Activated T-helper 1 cell treated with anti-CD3 and anti-CD28 coated beads, Interleukin-12 subunit alpha, Interleukin-12 subunit beta, Interleukin-2, Interleukin-4 antibody, amounts not matched to agents 30 ng/mL and 10 ng/mL and 1 ng/mL, durations not matched to agents 14 hours and 24 hours and 36 hours (primary cell): Measurements from ENCODE around the gene YY2. TPM values are rescaled to one million over a fixed set of nuclear protein-coding genes. Genes with fewer than 3 reads are reported as not detected.
"Not testable (repeated sequence)": the region's sequence is repeated elsewhere in the genome, so short reads cannot be mapped to it uniquely, and the experiment has no call there.

Source experiments
- DNase-seq: peaks from one replicate; pipeline ENCODE4 v3.0.0; 2021; ENCODE audit warnings: low spot score
- H3K27ac Mint-ChIP-seq: one replicate; pipeline ENCODE4 v1.8.0; 2021; ENCODE audit warnings: mild to moderate bottlenecking, mixed read lengths
- H3K27me3 Mint-ChIP-seq: one replicate; pipeline ENCODE4 v1.8.0; 2022; ENCODE audit warnings: mild to moderate bottlenecking, moderate library complexity, mixed read lengths; ENCODE audit not compliant: insufficient read depth
- H3K36me3 Mint-ChIP-seq: one replicate; pipeline ENCODE4 v1.8.0; 2021; ENCODE audit warnings: low read depth, mixed read lengths
- H3K4me1 Mint-ChIP-seq: one replicate; pipeline ENCODE4 v1.8.0; 2021; ENCODE audit warnings: low read depth, mixed read lengths
- H3K4me3 Mint-ChIP-seq: one replicate; pipeline ENCODE4 v1.8.0; 2021; ENCODE audit warnings: mild to moderate bottlenecking, moderate library complexity, mixed read lengths
- H3K9me3 Mint-ChIP-seq: one replicate; pipeline ENCODE4 v1.8.0; 2021; ENCODE audit warnings: mixed read lengths
- intact Hi-C: fragments of 100-400 bp; cut with micrococcal nuclease; formaldehyde crosslinking; loops from one replicate; pipeline ENCODE4 v1.15.1; 2024
- total RNA-seq: library from RNA; stranded (reverse); gene quantifications from 2 replicates; pipeline ENCODE4 v1.2.3, GENCODE V29; 2022

The YY2 gene
- total RNA-seq, 1 donor from 2014 or later: 2.3 TPM

DNA sequence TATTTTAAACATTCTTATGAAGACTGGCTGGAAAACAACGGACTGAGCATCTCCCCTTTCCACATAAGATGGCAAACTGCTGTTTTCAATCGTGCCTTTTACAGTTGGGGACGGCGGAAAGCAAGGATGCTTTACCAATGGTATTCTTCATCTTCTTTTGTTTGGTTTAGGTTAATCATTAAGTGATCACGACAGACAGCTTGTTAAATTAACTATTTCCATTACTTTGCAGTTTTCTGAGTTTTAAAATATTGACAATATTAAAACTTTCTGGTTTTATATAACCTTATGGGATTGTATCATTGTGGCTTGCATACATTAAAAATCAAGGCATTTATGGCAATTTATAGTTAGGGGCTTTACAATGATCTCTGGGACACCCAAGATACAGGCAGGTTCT is 12.6 kb upstream of the YY2 start:
- DNase-seq: no peak
- intact Hi-C loops: loop anchor here (5.0 to 10.0 kb wide), 3 partner anchors 352 to 1326 kb away; partner anchors contain the start of gene CNKSR2
- Mint-ChIP-seq H3K36me3 (peaks cover 13% of the 10 kb centered on the region), H3K27ac (no peak overlapping the region), H3K4me1 (peaks cover 14% of the 10 kb centered on the region), H3K27me3 (no peaks in the 10 kb centered on the region), H3K4me3 (no peak overlapping the region), H3K9me3 (no peaks in the 10 kb centered on the region)

DNA sequence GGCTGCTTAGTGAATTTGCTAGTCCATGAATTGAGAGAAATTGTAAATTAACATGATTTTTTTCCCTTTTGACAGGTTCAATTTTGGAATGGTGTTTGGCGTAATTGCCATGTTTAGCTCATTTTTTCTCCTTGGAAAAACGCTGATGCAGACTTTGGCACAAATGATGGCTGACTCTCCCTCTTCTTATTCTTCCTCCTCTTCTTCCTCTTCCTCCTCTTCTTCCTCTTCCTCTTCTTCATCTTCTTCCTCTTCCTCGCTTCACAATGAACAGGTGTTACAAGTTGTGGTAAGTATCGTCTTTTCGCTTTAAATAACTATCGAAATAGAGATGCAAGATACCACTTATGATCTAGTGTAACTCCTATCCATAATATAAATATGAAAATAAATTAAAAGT is 10.7 kb upstream of the YY2 start:
- no peak overlapping the region for H3K4me3 Mint-ChIP-seq
- no peaks in the 10 kb centered on the region for H3K27me3 Mint-ChIP-seq
- intact Hi-C loops: loop anchor here (10.0 kb wide), 2 partner anchors 350 to 470 kb away; partner anchors contain the start of gene CNKSR2
- no peak overlapping the region for H3K27ac Mint-ChIP-seq
- H3K4me1 Mint-ChIP-seq: peaks cover 13% of the 10 kb centered on the region
- H3K36me3 Mint-ChIP-seq: peaks cover 14% of the 10 kb centered on the region
- no peak for DNase-seq
- no peaks in the 10 kb centered on the region for H3K9me3 Mint-ChIP-seq

DNA sequence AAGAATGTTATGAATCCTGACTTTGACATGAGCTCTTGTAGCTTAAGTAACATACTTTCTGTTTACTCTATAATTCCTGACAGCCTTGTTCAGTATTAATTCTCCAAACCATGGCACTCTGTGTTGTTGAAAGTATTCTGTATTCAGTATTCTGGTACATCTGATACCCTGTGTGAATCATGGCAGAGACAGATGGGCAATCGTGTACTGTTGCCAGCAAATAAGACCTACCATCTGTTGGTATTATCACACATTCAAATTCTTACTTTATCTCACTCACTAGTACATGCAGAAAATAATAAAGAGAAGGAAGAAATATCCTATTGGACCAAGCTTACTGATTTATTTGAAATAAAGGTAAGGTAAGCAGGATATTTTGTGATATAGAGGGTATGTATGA is 8.4 kb upstream of the YY2 start:
- peaks cover 17% of the 10 kb centered on the region for H3K36me3 Mint-ChIP-seq
- no peaks in the 10 kb centered on the region for H3K9me3 Mint-ChIP-seq
- intact Hi-C loops: loop anchor here (10.0 kb wide), 2 partner anchors 347 to 473 kb away; partner anchors contain the start of gene CNKSR2
- no peak overlapping the region for H3K27ac Mint-ChIP-seq
- no peaks in the 10 kb centered on the region for H3K27me3 Mint-ChIP-seq
- no peak overlapping the region for H3K4me3 Mint-ChIP-seq
- H3K4me1 Mint-ChIP-seq: no peaks in the 10 kb centered on the region
- DNase-seq: no peak

DNA sequence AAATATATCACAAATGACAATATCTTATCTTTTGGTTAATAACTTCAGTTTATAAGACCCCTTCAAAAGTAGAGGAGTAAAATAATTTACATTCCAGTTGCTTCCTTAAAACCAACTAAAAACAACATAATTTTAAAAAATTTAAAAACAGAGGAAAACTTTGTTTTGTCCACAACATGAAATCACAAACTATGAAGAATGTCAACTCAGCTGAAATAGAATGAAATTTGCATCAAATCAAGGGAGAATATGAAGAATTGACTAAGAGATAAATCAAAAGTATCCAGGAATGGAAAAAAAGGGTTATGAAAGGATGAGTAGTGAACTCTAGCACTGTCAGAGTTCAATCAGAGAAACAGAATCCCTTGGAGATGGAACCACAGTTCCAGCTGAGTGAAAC is 2.2 kb upstream of the YY2 start:
- H3K9me3 Mint-ChIP-seq: no peaks in the 10 kb centered on the region
- H3K27me3 Mint-ChIP-seq: no peaks in the 10 kb centered on the region
- H3K4me3 Mint-ChIP-seq: no peak overlapping the region
- no peak for DNase-seq
- no peak overlapping the region for H3K27ac Mint-ChIP-seq
- peaks cover 21% of the 10 kb centered on the region for H3K36me3 Mint-ChIP-seq
- intact Hi-C loops: no loop called here
- no peaks in the 10 kb centered on the region for H3K4me1 Mint-ChIP-seq

DNA sequence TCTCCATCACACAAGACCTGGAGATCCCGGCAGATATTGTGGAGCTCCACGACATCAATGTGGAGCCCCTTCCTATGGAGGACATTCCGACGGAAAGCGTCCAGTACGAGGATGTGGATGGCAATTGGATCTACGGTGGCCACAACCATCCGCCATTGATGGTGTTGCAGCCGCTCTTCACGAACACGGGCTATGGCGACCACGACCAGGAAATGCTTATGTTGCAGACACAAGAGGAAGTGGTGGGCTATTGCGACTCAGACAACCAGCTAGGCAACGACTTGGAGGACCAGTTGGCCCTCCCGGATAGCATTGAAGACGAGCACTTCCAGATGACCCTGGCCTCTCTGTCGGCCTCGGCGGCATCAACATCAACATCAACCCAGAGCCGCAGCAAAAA is 717 bp downstream of the YY2 start:
- intact Hi-C loops: no loop called here
- H3K4me3 Mint-ChIP-seq: no peak overlapping the region
- DNase-seq: no peak
- no peaks in the 10 kb centered on the region for H3K4me1 Mint-ChIP-seq
- no peaks in the 10 kb centered on the region for H3K9me3 Mint-ChIP-seq
- no peak overlapping the region for H3K27ac Mint-ChIP-seq
- peaks cover 20% of the 10 kb centered on the region for H3K36me3 Mint-ChIP-seq
- H3K27me3 Mint-ChIP-seq: no peaks in the 10 kb centered on the region

DNA sequence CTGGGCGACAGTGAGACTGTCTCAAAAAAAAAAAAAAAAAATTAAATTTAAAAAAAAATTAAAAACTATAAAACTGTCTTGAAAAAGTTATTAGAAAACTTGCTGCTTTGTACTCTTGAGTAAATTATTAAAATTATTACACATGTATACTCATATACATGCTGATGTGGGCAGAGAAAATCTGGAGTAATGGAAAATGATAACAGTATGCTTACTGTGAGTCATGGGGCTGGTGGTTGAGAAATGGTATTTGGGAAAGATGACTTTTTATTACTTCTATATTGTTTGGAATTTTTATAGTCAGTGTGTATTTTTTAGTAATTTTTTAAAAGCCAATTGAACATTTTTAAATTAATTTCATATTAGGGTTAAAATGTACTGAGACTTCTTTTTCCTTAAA is 7.5 kb downstream of the YY2 start:
- Mint-ChIP-seq H3K27me3 (no peaks in the 10 kb centered on the region), H3K9me3 (no peaks in the 10 kb centered on the region), H3K4me1 (peaks cover 5% of the 10 kb centered on the region), H3K36me3 (peaks cover under 1% of the 10 kb centered on the region), H3K27ac (no peak overlapping the region), H3K4me3 (no peak overlapping the region)
- intact Hi-C loops: no loop called here
- DNase-seq: no peak

DNA sequence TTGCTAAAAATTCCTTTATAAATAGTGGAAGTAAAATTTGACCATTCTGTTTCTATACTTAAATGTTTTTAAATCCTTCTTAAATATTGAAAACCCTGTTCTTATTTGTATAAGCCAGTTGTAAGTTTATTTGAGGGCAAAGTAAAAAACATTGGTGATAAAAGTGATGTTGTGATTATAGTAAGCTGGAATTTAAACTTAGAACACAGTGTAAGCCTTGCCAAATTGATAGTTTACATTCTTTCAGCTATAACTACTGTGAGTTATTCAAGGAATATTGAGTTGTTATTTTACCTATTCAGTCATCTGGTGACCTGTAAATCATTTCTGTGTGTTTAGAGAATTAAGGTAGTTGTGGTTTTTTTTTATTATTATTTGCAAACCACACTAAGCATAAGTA is 9.6 kb downstream of the YY2 start:
- H3K4me1 Mint-ChIP-seq: peaks cover 5% of the 10 kb centered on the region
- H3K27me3 Mint-ChIP-seq: no peaks in the 10 kb centered on the region
- H3K36me3 Mint-ChIP-seq: peaks cover 2% of the 10 kb centered on the region
- intact Hi-C loops: no loop called here
- no peak overlapping the region for H3K27ac Mint-ChIP-seq
- no peak for DNase-seq
- H3K4me3 Mint-ChIP-seq: no peak overlapping the region
- H3K9me3 Mint-ChIP-seq: no peaks in the 10 kb centered on the region

DNA sequence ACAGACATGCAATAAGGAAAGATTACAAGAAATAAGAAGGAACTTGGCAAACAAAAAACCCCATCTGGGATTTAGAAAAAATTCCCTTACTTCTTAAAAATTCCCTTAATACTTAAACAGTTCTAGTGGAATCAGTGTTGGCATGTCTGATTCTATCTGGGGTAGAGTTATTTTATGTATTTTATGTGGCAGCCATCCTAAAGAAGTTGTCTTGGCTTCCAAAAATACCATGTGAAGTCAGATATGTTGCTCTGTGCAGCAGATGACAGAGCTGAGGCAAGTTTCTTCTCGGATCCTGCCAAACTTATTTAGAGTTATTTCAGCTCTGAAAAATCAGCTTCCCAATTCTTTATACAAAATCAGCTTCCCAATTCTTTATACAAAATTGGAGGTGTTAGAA is 14.7 kb downstream of the YY2 start:
- intact Hi-C loops: no loop called here
- Mint-ChIP-seq H3K27me3 (no peaks in the 10 kb centered on the region), H3K27ac (no peak overlapping the region), H3K36me3 (peaks cover 2% of the 10 kb centered on the region), H3K4me3 (no peak overlapping the region), H3K9me3 (no peaks in the 10 kb centered on the region), H3K4me1 (peaks cover 5% of the 10 kb centered on the region)
- DNase-seq: no peak

DNA sequence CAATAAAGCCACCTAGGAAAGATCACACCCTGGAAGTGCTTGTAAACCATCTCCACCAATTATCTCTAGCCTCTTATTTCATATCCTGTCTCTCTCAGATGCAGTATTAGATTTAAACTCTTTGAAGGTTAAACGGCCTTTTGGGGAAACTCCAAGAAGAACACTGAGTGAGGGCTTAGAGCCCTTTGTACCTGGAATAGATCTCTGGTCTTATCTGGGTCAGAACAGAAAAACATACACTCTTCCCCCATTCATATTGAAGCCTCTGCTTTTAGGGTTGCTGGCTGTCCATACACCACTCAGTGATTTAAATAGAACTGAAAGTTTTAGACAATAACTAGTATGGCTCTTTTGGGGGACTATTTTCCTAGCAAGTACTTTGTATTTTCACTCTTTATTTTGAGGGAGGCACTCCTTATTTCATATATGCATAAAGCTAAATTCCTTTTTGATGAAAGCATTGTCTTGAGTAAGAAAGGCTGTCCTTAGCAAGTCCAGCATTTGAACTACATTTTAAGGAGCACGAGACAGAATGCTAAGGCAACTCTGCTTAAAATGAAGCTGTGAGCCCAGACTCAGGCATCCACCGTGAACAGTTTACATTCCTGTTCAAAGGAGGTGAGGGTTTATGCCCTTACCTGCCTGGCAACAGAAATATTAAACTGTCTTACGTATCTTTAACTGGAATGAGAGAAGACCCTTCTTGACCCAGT is 17.4 kb downstream of the YY2 start:
- no peaks in the 10 kb centered on the region for H3K27me3 Mint-ChIP-seq
- no peak for DNase-seq
- H3K36me3 Mint-ChIP-seq: peaks cover 2% of the 10 kb centered on the region
- no peaks in the 10 kb centered on the region for H3K9me3 Mint-ChIP-seq
- H3K27ac Mint-ChIP-seq: peak overlapping the region; percentile 40
- H3K4me1 Mint-ChIP-seq: peaks cover 5% of the 10 kb centered on the region
- intact Hi-C loops: no loop called here
- no peak overlapping the region for H3K4me3 Mint-ChIP-seq

DNA sequence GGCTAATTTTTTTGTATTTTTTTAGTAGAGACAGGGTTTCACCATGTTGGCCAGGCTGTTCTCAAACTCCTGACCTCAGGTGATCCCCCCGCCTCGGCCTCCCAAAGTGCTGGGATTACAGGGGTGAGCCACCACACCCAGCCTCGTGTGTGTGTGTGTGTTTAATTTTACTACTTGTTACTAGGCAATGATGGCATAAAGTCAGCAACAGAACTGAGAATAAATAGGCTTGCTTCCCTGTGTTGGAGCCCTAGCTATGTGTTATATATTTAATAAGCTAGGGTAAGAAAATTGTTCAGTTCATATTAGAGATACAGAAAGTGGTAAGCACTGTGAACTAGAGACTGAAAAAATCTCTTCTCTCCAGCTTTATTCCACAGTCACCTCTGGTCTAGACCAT is 18.4 kb downstream of the YY2 start:
- H3K36me3 Mint-ChIP-seq: not testable (repeated sequence)

DNA sequence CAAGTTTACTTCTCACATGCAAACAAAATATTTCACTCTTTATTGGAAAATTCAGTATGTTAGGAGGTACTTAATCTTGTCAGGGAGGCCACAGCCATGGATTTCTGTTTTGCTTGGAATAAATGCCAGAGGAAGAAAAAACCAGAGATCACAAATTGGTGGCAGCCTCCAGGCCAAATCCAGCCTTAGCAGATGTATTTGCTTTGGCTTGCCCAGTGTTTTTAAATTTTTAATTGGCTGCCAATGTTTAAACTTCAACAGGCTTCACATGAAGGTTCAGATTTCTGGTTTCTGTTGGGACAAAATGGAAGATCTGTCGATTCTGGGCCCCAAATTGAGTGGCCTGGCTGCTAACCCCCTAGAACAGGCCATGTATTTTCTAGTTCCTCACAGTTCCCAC is 19.2 kb downstream of the YY2 start:
- H3K36me3 Mint-ChIP-seq: no peaks in the 10 kb centered on the region
- DNase-seq: no peak
- no peaks in the 10 kb centered on the region for H3K9me3 Mint-ChIP-seq
- H3K4me3 Mint-ChIP-seq: no peak overlapping the region
- H3K27ac Mint-ChIP-seq: no peak overlapping the region
- intact Hi-C loops: no loop called here
- peaks cover 5% of the 10 kb centered on the region for H3K4me1 Mint-ChIP-seq
- no peaks in the 10 kb centered on the region for H3K27me3 Mint-ChIP-seq

More for the DNA sequence above, 18.4 kb downstream of the YY2 start:
- H3K27me3 Mint-ChIP-seq, H3K4me3 Mint-ChIP-seq, DNase-seq, intact Hi-C loops, H3K27ac Mint-ChIP-seq, H3K9me3 Mint-ChIP-seq, H3K4me1 Mint-ChIP-seq: not testable (repeated sequence)

DNA sequence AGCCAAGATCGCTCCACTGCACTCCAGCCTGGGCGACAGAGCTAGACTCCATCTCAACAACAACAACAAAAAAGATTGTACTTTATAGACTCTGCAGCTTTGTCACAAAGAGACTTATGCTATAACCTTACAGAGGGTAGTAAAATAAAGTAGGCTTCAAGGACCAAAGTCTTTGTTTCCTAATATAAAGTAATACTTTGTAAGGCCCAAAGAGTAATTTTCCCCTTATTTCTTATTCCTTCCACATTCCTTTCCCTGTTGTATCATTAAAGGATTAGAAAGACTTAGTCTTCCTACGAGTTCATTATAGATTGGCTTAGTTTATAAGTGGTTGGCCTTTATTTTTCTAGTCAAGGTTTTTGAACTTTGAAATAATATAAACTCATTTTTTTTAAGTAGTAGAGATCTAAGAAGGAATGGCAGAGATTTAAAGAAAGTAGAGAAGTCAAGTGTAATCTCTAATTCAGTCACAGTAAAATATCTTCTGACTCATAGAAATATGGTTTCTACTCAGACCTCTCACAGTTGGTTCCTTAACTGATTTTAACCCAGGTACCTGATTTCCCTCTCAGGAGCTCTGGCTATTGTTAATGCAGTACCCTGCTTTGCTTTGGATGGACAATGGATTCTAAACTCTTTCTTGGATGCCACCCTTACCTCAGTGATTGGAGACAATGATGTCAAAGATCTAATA is 26.2 kb downstream of the YY2 start:
- H3K4me1 Mint-ChIP-seq: no peaks in the 10 kb centered on the region
- no peaks in the 10 kb centered on the region for H3K9me3 Mint-ChIP-seq
- H3K27ac Mint-ChIP-seq: no peak overlapping the region
- DNase-seq: no peak
- intact Hi-C loops: no loop called here
- no peaks in the 10 kb centered on the region for H3K27me3 Mint-ChIP-seq
- H3K36me3 Mint-ChIP-seq: peaks cover 5% of the 10 kb centered on the region
- no peak overlapping the region for H3K4me3 Mint-ChIP-seq

DNA sequence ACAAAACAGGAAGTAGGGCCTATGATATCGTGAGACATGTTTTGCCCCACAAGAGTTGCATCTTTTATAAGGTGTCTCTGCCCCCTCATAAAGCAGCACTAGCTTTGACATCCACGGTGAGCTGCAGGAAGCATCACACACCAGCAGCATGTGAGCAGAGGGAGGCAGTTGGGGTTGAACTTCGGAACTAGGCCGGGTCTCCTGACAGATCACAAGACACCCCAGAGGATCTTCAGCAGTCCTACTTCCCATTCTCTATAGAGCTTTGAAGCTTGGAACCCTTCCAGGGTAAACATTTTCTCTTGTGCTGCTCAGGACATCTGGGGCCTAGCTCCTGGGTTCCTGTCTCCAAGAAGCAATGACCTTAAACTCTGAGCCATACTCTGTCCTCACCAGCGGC is 27.5 kb downstream of the YY2 start:
- intact Hi-C loops: no loop called here
- H3K4me1 Mint-ChIP-seq: no peaks in the 10 kb centered on the region
- DNase-seq: no peak
- no peak overlapping the region for H3K27ac Mint-ChIP-seq
- peaks cover 5% of the 10 kb centered on the region for H3K36me3 Mint-ChIP-seq
- H3K9me3 Mint-ChIP-seq: no peaks in the 10 kb centered on the region
- no peaks in the 10 kb centered on the region for H3K27me3 Mint-ChIP-seq
- H3K4me3 Mint-ChIP-seq: no peak overlapping the region
